GM19455 (cell line): ENCODE data around the gene CHST12.
"Not testable (repeated sequence)": the region's sequence is repeated elsewhere in the genome, so short reads cannot be mapped to it uniquely, and the experiment has no call there.

Experiments used
- ATAC-seq: cut with Tn5 transposase; IDR thresholded peaks from one replicate; pipeline ENCODE4 v1.9.1; 2021; ENCODE audit not compliant: unreplicated experiment

The CHST12 gene

GRCh38 chr7:2377492-2377891 is 25.9 kb upstream of the CHST12 start:
- not testable (repeated sequence) for ATAC-seq

GRCh38 chr7:2378125-2378524 is 25.3 kb upstream of the CHST12 start:
- not testable (repeated sequence) for ATAC-seq

- ATAC-seq: no peak
Measured at GRCh38 chr7:2379161-2379560, 24.2 kb upstream of the CHST12 start.

DNA sequence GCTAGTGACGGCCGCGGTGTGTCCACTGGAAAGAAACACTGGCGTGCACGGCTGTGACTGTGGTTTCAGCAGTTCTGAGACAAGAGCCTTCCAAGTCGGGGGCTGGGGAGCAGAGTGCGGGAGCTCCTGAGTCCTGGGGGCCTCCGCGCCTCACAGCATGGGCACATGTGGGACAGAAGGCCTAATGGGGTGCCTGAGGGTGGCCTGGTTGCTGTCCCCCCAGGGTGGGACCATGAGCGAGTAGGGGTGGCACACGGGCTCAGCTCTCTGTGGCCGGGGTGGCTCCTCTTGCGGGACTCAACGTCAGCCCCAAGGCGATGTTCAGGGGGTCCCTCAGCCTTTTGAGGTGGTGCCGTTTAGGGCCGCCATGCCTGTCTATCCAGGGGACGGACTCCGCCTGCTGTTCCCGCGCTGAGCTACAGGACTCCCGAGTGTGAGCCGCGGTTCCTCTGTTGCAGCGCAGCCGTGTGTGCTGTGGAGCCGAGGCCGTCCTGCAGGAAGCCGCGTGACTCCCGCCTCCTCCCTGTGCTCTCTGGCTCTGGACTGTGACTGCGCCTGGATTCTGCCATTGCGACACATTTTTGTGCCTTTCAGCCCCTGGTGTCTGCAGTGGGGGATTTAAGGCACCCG is 23.5 kb upstream of the CHST12 start:
- no peak for ATAC-seq

DNA sequence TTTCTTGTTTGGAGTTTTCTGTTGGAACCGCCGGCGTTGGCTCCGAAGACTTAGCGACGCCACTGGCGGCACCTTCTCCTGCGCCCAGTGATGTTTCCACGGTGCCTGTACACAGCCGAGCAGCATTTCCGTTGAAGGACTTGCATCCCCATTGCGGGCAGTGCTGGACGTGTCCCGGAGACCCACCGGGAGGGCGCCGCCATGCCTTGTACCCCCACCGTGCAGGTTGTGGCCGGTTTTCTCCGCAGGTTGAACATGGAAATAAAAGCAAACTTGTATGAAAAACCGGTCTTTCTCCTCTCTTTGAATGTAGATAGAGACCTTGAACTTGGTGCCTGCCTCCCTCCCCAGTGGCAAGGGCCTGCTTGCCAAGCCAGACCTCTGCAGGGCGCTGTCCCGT is 22.9 kb upstream of the CHST12 start:
- no peak for ATAC-seq

- no peak for ATAC-seq
Measured at GRCh38 chr7:2381227-2381626, 22.2 kb upstream of the CHST12 start.

DNA sequence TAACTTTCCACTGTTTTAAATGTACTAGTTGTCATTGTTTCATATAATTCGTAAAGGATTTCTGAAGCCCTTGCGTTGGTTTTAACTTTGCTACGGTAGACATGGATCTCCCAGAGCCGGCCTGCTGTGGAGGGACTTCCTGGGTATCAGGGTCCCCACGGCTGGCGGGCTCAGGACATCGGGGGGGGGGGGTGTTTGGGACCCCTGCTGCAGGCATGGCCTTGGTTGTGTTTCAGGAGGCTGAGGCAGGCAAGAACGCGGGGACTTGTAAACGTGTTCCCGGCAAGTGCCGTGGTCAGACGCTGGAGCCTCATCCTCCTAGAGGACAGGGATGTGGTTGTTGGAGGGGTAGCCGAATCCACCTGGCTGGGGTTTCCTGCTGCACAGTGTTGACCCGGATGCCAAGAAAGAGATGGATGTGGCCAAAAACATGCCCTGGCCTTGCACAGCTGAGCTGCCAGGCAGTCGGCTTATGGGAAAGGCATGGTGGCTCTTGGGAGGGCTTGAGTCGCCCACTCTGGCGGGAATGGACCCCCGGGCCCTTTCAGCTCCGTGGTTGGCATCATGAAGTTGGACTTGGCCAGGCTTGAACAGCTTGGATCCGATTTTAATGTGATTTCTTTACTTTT is 21.4 kb upstream of the CHST12 start:
- no peak for ATAC-seq

DNA sequence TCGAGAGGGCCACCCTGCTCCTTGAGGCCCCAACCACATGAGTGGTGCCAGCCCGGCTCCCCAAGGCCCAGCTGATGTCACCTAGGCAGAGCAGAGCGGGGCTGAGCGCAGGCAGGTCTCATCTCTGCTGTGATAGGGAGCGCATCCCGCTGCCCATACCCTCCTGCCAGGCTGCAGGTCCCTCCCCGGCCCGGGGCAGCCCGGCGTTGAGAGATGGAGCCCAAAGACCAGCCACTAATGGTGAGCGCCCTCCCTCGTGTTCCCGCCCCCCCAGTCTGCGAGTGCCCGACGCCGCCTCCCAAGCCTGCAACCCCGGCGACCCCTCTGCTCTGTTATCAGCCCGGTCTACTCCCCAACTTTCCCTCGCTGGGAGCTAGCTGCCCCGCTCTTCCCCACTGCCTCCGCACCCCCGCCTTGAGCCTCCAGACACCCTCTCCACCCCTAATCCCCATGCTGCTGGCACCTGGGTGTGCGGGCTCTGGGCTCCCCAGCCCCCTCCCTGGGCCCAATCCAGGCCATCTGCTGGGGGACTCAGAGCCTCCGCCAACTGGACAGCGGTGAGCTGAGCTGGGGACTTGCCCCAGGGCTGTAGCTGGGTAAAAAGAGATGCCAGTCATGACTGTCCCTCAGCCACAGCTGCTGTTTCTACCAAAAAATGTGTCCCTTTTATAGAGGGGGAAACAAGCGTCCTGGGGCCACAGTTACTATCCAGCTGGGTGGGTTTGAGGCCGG is 19.7 kb upstream of the CHST12 start:
- no peak for ATAC-seq

GRCh38 chr7:2384354-2385243 is 18.8 kb upstream of the CHST12 start:
- ATAC-seq: no peak

DNA sequence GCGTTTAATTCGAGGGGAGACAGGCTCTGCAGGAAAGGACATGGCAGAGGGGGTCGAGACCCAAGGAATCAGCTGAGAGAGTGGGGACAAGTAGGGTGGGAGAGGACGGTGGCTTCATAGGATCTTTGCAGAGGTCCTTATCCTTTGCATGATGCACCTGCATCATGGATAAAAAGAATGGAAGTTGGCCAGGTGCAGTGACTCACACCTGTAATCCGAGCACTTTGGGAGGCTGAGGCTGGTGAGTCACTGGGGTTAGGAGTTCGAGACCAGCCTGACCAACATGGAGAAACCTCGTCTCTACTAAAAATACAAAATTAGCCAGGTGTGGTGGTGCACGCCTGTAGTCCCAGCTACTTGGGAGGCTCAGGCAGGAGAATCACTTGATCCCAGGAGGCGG is 17.3 kb upstream of the CHST12 start:
- ATAC-seq: not testable (repeated sequence)

GRCh38 chr7:2386964-2387669 is 16.3 kb upstream of the CHST12 start:
- no peak for ATAC-seq

DNA sequence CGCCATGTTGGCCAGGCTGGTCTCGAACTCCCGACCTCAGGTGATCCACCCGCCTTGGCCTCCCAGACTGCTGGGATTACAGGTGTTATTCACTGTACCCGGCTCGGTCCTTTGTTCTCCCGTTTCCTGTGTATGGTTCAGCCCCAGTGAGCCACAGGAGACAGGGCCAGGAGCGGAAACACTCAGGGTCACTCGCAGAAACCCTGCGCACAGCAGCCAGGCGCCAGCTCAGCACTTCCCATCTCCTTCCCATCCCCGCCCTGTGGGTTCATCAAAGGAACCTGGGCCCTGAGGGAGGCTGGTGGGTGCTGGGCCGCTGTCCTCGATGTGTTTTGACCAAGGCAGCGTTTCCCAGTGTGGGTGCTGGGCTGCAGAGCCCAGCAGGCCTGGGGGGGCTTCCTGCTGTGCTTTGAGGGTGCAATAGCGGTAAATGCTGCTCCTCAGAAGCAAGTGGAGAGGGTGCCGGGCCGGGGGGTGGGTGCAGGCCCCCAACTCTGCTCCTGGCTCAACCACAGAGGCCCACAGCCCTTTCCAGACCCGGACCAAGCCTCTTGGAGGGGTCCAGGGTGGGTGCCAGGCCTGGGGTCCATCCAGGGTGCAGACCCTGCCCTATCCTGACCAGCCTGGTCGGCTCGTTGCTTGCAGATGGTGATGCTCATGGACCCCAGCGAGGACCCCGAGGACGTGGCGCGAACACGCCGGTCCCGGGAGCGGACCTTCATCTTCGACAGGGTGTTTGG is 15.3 kb upstream of the CHST12 start:
- no peak for ATAC-seq

- ATAC-seq: no peak
Measured at GRCh38 chr7:2388637-2388954, 14.8 kb upstream of the CHST12 start.

DNA sequence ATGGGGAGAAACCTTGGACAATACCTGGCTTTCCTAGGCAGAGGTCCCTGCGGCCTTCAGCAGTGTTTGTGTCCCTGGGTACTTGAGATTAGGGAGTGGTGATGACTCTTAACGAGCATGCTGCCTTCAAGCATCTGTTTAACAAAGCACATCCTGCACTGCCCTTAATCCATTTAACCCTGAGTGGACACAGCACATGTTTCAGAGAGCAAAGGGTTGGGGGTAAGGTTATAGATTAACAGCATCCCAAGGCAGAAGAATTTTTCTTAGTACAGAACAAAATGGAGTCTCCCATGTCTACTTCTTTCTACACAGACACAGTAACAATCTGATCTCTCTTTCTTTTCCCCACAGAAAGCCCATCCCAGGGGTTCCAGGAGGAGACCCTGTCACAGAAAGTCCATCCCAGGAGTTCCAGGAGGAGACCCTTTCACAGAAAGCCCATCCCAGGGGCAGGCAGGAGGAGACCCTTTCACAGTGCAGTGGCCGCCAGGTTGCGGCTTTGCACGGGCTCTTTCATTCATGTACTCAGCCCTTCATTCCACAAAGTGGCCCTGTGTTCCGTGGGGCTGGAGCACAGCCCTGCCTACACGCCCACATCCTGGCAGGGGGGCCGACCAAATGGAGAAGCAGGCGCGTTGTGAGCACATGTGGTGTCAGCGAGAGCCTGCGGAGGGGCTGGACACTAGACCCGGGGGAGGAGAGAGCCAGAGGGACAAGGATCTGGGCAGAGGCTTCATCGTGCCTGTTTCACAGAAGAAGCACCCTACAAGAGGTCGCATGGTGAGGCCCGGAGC is 13.2 kb upstream of the CHST12 start:
- not testable (repeated sequence) for ATAC-seq

- ATAC-seq: no peak
Measured at GRCh38 chr7:2393706-2394105, 9.7 kb upstream of the CHST12 start.

- ATAC-seq: no peak
Measured at GRCh38 chr7:2394566-2395082, 8.8 kb upstream of the CHST12 start.

GRCh38 chr7:2398506-2398905 is 4.9 kb upstream of the CHST12 start:
- ATAC-seq: no peak

DNA sequence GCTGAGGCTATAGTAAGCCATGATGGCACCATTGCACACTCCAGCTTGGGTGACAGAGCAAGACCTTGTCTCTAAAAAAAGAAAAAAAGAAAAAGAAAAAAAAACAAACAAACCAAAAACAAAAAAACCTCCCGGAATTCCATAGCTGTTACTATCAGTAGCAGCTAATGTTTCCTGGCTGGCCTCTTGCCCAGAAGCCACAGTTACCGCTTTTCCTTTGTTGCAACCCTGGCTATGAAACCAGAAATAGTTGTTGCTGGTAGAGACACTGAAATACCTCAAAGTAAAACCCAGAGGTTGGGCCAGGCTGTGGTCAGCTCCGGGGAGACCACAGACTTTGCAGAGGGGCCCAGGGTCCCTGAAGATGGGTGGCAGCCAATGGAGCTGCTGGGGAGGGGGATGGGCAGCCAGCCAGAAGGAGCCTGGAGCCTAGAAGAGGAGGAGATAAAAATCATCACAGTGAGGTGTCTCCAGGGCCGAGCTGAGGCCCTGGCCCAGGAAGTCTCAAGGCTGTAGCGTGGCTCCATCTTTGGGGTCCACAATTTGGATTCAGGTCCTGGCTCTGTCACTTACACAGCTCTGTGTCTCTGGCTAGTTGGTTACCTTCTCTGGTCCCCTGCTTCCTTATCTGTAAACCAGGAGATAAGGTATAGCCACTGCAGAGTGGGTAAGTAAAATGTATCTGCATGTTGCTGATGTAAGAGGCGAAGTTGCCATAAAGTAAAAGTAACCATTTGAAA is 3.4 kb upstream of the CHST12 start:
- no peak for ATAC-seq

DNA sequence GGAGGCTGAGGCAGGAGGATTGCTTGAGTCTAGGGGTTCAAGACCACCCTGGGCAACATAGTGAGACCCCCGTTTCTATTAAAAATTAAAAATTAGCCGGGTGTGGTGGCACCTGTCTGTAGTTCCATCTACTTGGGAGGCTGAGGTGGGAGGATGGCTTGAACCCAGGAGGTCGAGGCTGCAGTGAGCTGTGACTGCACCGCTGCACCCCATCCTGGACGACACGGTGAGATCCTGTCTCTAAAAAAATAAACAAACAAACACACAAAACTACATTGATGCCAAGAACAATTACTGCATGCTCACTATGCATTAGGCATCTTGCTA is 761 bp upstream of the CHST12 start:
- ATAC-seq: no peak
